GM18519 (cell line): Measurements from ENCODE around the gene PDF.

Experiments
- ATAC-seq: cut with Tn5 transposase; IDR thresholded peaks from one replicate; pipeline ENCODE4 v1.9.1; 2021; ENCODE audit warnings: mild to moderate bottlenecking, moderate library complexity; ENCODE audit not compliant: unreplicated experiment, low FRiP score

The PDF gene

GRCh38 chr16:69286941-69287713, 43.3 kb downstream of the PDF start:
- no peak for ATAC-seq

GRCh38 chr16:69285240-69285639, 45.1 kb downstream of the PDF start:
- ATAC-seq: no peak

- no peak for ATAC-seq
Observed at GRCh38 chr16:69283851-69284250, 46.5 kb downstream of the PDF start.

- ATAC-seq: no peak
Observed at GRCh38 chr16:69277413-69277812, 53.0 kb downstream of the PDF start.
